Measurements from ENCODE around the gene CHD5.

Gene CHD5

DNA sequence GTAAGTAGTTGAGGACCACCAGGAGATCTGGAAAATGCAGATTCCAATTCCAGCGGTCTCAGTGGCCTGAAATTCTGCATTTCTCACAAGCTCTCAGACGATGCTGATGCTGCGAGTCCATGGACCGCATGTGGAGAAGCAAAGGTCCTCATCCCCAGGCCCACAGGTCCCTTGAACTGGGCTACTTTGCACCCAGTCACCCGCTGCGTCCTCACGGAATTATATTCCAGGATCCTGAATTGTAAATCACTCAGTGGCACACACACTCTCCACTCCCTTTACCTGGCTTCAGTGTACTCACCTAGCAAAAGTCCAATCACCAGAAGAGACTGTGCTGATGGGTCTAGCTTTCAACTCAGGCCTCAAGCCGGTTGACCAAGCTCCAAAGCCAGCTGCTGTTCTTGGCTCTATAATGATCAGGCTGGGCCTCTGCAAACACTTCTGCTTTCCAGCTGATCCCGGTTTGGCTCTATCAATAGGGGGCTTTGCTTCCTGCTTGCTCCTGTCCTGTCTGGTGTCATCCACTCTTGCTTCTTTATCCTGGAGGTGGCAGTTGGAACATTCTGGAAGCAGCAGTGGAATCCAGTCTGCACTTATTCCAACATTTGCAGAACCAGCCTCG lies 20.2 kb upstream of the CHD5 start:
- no peak for DNase-seq

DNA sequence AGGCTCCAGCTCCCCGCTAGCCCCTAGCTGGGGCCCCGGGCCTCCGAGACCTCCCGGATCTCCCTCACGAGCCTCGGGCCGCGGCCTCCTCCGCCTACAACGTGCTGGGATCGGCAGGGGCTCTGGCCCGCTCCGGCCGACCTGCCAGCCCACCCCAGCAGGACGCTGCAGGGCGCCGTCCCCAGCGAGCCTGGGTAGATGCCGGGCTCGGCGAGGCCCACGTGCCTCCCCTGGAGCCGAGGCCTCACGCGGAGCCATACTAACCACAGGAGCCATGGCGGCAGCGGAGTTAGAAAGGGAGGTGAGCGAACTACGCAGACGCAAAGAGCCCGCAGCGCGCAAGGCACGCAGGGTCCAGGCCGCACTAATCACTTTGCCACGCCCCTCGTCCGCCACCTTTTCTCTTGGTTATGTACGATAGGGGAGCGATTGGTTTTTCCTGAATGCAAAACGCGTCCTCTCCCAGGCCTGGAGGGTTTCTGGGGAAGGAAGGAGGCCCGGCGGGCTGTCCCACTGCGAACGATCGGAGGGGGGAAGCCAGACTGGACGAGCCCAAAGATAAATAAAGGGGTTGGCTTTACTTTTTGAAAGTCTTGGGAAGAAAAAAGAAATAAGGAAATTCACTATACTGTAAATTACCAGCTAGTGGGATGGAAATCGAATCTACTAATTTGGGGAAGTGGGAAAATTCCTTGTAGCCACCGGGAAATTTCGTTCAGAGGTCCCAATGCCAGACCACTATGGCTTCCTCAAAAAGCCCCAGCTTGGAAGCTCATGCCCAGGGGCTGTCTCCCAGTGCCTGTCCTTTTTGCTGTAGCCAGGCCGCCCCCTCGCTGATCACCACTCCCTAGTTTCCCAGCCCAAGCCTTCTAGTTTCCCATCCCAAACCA lies 19.4 kb upstream of the CHD5 start, which contains the start of gene RPL22:
TSS of gene RPL22 (minus strand) at position 298 of the 890 bp plus-strand sequence. CDS start at position 276, 22 bp downstream.
- peak; percentile 99 for DNase-seq

DNA sequence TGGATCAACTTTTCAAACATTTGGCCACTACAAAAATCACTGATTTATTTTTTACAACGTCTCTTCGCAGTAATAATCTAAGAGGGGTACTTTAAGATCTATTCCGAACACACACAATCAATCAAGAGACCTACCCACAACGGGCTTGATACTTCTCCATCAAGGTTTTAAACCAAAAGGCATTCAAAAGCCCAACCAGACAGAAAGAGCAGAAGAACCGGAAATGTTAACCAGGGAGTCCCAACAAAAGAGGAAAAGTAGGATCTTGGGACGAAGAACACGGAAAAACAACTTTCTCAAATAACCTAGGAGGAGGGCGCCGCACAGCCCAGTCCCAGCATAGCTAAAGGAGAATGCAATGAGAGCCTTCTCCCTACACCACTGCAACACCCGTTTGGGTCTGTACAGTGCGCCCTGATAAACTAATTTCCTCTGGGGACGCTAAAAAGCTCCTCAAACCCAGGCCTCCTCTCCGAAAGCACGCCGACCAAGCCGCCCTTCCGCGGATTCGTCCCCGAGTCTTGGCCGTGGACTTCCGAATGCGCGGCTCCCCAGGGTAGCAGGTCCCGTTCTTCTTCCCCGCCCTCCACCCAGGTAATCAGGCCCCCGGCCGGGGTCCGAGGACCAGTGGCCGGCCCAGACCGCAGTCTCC lies 18.7 kb upstream of the CHD5 start:
- DNase-seq, result peak; percentile 21

DNA sequence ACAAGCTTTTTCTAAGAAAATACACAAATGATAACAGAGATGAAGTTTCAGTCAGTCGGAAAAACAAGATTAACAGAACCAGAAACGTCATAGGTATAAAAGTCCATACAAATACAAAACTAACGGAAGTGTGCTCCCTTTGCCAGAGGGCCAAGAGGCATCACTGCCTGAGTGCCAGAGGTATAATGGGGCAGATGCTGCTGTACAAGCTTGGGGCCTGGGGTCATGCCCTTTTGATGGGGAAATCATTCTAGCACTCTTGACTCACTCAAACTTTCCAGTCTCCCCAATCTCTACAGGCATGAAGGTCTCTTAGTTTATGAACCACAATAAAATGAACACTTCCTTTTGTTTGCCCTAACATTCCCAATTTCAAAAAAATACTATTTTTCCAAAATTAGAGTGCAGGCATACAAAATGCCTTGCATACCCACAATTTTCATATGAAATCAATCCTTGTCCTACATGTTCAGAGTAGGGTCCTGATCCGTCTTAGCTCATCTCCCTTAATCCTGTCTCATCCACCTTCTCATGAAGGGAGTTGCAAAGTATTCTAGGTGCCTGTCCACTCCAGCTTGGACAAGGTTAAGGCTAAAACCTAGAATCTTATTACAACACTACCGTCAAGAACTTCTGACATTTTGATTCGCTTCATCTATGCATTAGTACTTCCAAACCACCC lies 17.8 kb upstream of the CHD5 start:
- no peak for DNase-seq

- no peak for DNase-seq
These were observed 11.8 kb upstream of the CHD5 start for GRCh38 chr1:6191968-6192367.

GRCh38 chr1:6188466-6188865 lies 8.3 kb upstream of the CHD5 start:
- DNase-seq, result peak; percentile 59

DNA sequence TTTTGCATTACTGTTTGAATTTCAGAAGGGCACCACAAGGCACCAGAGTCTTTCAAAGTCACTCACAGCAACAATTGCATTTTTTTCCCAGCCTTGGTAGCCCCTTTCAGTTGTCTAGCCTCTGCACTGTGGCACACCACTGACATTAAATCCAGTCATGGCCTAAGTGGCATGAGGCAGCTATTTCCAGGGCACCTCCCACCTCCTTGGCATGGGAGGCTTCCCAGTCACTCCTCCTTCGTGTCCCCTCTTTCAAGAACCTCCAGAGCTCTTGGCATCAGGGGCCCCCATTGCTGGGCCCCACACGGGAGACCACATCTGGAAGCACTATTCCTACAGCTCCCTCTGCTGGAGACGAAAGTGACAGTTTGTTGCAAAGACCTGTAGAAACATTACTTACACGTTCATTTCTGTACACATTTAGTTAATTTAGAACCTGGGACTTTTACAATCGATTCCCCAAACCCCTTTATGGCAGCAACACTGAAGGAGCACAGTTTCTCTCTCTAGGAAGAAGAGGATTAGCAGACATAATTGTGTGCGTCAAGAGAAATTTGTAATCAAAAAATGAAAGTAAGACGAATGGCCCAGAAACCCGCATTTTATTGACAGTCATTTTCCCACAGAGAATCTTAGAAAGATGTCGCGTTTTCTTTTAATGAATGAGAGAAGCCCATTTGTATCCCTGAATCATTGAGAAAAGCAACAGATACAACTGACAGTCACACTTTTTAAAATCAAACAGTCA lies 5.7 kb upstream of the CHD5 start:
- DNase-seq, result peak; percentile 43

DNA sequence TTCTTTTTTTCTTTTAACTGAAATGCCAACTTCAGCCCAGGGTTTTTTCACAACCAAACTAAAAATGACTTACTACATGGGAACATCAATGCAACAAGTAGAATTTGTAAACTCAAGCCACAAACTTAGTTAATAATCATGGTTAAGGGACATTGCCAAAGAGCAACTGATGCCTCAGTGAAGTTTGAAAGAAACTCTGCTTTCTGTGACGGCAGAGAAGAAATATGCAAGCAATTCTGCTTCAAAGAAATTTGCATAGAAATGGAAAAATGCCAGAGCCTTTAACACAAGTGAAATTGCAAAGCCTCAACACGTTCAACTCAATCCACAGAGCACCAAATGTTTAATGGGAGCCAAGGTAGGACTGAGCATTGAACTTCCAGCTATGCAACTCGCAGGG lies 5.0 kb upstream of the CHD5 start:
- peak; percentile 84 for DNase-seq

DNA sequence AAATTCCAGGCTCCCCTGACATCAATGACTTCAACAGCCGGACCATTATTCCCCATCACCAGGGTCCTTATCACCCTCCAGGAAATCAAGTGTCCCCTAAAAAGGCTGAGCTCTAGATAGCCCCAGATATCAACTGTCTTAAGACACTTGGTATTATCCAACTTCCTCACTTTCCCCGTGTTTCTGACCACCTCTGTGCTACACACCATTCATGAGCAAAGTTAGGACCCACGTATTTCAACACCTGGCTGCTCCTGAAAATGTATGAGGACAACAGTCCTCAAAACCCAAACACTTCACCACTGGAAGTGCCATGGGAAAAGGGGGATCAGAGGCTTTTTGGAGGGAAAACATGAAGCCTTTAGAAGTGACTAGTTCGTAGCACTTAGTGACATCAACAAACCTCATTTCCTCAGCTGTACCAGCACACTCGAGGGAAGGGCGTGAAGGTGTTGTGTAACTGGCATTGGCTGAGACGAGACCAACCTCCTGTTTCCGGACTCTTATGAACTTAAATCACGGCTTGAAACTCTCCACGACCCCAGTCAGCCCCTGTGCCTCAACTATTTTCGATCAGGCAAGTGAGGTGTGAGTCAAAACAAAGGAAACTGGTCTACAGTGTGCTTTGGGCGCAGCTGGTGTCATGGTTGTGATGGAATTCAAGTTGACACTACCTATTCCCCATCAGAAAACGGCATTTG lies 4.1 kb upstream of the CHD5 start:
- no peak for DNase-seq

DNA sequence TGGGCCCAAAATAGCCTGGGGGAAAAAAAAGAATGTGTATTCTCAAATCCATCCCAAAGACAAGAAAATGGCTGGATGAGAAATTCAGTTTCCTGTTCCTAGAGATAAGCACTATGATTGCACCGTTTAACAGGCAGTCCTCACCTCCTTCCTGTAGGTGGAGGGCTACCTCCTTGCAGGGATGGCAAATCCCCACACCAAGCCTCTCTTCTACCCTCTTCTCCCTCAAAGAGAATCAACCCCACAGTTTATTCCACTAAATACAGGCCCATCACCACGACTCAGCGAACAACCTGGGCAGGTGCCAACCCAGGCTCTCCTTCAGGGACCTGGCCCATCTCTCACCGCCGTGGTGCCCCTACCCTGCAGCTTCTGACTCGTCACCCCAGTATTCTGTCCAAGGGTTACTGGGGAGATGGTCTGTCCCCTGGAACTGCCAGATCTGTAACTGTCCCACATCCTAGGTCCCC lies 3.4 kb upstream of the CHD5 start:
- DNase-seq, result peak; percentile 47

DNA sequence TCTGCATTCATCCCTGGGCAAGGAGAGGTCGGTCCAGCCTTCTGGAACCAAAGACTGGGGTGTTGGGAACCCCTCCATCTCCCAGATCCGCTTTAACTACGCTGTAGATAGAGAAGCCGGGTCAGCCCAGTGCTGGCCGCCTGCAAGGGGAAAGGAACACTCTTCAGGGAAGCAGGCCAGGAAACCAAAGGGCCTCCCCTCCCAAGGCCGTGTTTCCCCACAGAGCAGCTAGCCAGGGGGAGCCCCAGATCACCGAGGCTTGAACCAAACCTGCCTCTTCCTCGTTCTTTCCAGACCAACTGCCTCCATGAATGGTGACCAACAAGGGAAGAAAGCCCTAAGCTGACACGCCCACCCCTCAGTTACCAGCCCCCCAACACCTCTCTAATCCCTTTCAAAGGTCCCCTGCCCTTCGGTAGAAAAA lies 1.2 kb upstream of the CHD5 start:
- peak; percentile 30 for DNase-seq

- DNase-seq, result no peak
These were observed 688 bp upstream of the CHD5 start for GRCh38 chr1:6180707-6181311.

GRCh38 chr1:6179564-6180175 lies 451 bp downstream of the CHD5 start:
- DNase-seq, result no peak

DNA sequence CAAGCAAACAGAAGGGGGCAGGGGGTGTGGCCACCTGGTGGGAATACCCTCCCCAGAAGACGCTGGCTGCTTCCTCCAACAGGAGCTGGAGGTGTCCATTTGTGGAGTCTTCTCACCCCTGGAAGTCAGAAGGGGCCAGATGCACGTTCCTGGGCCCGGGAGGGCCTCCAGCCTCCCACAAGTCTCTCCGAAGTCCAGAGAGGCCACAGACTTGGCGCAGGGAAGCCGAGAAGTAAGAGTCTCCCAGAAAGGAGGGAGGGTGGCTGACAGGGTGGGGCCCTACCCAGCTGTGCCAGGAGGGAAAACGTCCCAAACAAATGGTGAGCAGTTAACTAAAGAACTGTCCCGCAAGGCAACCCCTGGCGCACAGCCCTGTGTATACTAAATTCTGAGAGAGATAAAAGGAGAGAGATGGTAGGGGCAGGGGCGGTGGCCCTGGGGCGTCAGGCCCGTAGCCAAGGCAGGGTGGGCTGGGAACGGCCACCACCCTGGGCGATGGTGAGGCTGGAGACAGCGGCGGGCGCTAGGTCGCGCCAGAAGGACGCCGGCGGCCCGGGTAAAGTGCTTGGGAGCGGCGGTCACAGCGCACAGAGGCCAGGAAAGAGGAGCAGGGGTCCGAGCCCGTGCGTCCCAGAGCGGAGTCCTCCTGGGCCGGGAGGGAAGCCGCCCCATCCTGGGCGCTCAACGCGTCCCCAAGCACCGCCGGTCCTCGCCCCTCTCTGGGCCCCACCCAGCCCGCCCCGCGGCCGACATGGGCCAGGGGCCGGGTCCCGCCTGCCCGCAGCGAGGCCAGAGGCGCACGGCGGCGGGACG lies 1.2 kb downstream of the CHD5 start:
- no peak for DNase-seq

- DNase-seq, result no peak
These were observed 2.3 kb downstream of the CHD5 start for GRCh38 chr1:6177681-6178380.

GRCh38 chr1:6176779-6177178 lies 3.3 kb downstream of the CHD5 start:
- DNase-seq, result no peak

- DNase-seq, result no peak
These were observed 4.7 kb downstream of the CHD5 start for GRCh38 chr1:6175411-6175828.

DNA sequence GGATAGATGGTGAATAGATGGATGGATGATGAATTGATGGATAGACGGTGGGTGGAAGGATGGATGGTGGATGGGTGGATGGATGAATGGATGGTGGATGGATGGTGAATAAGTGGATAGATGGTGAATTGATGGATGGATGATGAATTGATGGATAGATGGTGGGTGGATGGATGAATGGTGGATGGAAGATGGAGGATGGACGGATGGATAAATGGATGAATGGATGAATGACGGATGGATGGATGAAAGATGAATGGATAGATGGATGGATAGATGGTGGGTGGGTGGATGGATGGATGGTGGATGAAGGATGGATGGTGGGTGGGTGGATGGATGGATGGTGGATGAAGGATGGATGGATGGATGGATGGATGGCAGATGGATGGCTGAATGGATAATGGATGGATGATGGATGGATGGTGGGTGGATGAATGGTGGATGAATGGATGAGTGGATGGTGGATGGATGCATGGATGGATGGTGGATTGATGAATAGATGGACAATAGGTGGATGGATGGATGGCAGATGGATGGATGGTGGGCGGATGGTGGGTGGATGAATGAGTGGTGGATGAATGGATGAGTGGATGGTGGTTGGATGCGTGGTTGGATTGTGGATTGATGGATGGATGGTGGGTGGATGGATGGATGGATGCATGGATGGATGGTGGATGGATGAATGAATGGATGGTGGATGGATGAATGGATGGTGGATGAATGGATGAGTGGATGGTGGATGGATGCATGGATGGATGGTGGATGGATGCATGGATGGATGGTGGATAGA lies 5.3 kb downstream of the CHD5 start:
- no peak for DNase-seq
